Rectal smooth muscle tissue (tissue), 1 donor: ENCODE measurements around the gene SHE.
"Not testable (repeated sequence)": the region's sequence is repeated elsewhere in the genome, so short reads cannot be mapped to it uniquely, and the experiment has no call there.

ENCODE experiments used
- H3K27ac ChIP-seq: one replicate; pipeline ENCODE4 v1.7.0; 2013; ENCODE audit warnings: low read depth, low read length, inconsistent platforms
- H3K27me3 ChIP-seq: one replicate; pipeline ENCODE4 v1.7.0; 2013; ENCODE audit warnings: low read length; ENCODE audit not compliant: control insufficient read depth, insufficient read depth
- H3K36me3 ChIP-seq: one replicate; pipeline ENCODE4 v1.7.0; 2013; ENCODE audit warnings: low read length; ENCODE audit not compliant: control insufficient read depth, insufficient read depth
- H3K4me1 ChIP-seq: one replicate; pipeline ENCODE4 v1.7.0; 2013; ENCODE audit warnings: low read length; ENCODE audit not compliant: control insufficient read depth, insufficient read depth
- H3K4me3 ChIP-seq: one replicate; pipeline ENCODE4 v1.7.0; 2013; ENCODE audit warnings: low read length
- H3K9ac ChIP-seq: one replicate; pipeline ENCODE4 v1.7.0; 2013; ENCODE audit warnings: low read length

Gene SHE

DNA sequence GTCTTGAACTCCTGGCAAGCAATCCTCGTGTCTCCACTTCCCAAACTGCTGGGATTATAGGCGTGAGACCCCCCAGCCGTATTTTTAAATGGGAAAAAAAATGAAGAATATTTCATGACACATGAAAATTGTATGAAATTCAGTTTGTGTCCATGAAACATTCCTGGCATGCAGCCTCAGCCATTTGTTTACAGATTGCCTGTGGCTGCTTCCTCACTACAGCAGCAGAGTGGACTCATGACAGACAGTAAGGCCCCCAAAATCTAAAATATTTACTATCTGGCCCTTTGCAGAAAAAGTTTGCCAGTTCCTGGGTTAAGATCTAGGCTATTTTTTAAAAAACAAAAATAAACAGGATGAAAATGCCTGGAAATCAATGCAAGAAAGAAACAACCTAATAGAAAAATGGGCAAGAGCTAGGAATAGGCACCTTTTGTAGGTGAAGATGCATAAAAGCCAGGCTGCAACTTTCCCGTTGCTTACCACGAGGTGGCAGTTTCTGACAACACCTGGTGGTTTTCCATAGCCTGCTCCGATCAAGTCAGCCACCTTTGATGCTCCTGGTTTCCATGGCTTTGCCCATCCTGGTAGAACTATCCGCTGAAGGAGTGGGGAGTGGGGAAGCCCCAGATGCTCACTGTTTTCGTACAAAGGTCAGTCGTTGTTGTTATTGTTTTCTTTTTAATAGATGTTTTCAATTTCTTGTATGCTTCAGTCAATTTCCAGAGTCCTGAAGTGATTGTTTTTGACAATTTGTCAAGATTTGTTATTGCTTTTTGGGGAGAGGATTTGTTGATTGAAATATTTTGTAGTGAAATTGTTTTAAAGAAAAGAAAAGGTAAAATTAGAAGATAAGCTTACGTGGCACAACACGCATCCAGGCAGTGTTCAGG, 32.0 kb upstream of the SHE start:
- Histone ChIP-seq H3K36me3 (no peaks in the 10 kb centered on the region), H3K4me3 (no peak overlapping the region), H3K4me1 (no peaks in the 10 kb centered on the region), H3K9ac (no peak overlapping the region), H3K27ac (no peak overlapping the region), H3K27me3 (no peaks in the 10 kb centered on the region)

DNA sequence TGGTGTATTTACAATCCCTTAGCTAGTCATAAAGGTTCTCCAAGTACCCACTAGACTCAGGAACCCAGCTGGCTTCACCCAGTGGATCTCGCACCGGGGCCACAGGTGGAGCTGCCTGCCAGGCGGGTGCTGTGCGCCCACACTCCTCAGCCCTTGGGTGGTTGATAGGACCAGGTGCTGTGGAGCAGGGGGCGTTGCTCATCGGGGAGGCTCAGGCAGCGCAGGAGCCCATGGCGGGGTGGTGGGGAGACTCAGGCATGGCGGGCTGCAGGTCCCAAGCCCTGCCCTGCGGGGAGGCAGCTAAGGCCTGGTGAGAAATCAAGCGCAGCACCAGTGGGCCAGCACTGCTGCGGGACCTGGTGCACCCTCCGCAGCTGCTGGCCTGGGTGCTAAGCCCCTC, 29.7 kb upstream of the SHE start:
- H3K4me3 ChIP-seq, H3K9ac ChIP-seq, H3K27me3 ChIP-seq, H3K36me3 ChIP-seq, H3K4me1 ChIP-seq, H3K27ac ChIP-seq: not testable (repeated sequence)

DNA sequence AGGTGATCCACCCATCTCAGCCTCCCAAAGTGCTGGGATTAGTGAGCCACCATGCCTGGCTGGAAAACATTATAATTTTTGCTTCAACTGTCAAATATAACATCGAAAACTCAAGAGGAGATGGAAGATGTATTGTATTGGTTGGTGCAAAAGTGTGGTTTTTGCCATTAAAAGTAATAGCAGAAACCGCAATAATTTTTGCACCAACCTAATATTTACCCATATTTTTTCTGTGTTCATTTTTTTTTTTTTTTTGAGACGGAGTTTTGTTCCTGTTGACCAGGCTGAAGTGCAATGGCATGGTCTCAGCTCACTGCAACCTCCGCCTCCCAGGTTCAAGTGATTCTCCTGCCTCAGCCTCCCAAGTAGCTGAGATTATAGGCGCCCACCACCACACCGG, 27.1 kb upstream of the SHE start:
- no peak overlapping the region for H3K9ac ChIP-seq
- H3K27ac ChIP-seq: no peak overlapping the region
- H3K4me3 ChIP-seq: no peak overlapping the region
- no peaks in the 10 kb centered on the region for H3K27me3 ChIP-seq
- H3K4me1 ChIP-seq: no peaks in the 10 kb centered on the region
- no peaks in the 10 kb centered on the region for H3K36me3 ChIP-seq

DNA sequence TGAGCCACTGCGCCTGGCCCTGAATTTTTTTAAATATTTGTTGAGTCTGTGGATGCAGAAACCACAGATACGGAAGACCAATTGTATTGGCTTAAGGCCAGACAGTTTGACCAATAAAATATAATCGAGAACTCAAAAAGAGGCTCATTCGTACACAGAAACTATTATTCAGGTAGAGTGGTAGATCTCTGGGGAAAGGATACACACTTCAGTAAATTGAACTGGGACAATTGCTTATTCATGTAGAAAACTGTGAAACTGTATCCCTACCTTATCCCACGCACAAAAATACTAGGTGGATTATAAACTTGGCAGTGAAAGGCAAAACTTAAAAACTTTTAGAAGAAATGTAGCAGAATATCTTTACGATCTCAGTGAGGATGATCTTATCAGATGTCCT, 25.0 kb upstream of the SHE start:
- Histone ChIP-seq H3K27me3 (no peaks in the 10 kb centered on the region), H3K27ac (no peak overlapping the region), H3K9ac (no peak overlapping the region), H3K4me1 (no peaks in the 10 kb centered on the region), H3K4me3 (no peak overlapping the region), H3K36me3 (no peaks in the 10 kb centered on the region)

DNA sequence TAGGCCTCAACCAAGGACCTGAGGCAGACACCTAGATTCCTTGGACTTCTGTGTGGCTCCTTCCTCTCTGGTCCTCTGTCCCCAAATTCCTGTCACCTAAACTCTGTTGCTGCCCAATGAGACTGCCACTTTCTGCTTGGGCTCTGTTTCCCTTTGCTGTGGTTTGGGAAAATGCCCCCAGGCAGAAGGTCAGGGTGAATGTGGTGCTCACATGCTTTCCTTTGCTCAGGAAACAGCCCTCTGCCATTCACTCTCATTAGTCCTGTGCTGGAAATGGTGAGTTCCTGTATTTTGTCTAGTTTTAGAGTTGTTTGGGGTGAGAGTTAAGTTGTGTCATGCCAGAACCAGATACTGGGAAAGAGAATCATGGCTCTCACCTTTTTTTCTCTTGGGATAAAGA, 22.7 kb upstream of the SHE start:
- Histone ChIP-seq H3K9ac (no peak overlapping the region), H3K4me3 (no peak overlapping the region), H3K36me3 (no peaks in the 10 kb centered on the region), H3K4me1 (no peaks in the 10 kb centered on the region), H3K27me3 (no peaks in the 10 kb centered on the region), H3K27ac (no peak overlapping the region)

DNA sequence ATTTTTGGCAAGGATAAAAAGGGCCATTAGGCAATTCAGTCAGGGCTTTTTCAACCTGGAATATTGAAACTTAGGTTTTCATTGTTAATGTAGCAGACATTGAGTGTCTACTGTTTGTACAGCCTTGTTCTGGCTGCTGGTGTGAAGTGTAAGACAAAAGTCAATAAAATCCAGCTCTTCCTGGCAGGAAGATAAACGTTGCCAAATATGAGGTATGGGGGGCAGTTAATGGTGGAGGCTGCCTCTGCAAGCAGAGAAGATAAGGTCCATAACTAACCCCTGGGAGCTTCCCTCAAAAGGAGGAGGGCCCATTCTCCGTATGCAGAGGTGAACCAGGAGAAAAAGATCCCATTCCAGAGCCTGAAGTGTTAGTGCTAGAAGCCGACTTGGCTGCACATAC, 19.5 kb upstream of the SHE start:
- Histone ChIP-seq H3K27ac (no peak overlapping the region), H3K4me3 (no peak overlapping the region), H3K4me1 (no peaks in the 10 kb centered on the region), H3K27me3 (no peaks in the 10 kb centered on the region), H3K9ac (no peak overlapping the region), H3K36me3 (no peaks in the 10 kb centered on the region)

DNA sequence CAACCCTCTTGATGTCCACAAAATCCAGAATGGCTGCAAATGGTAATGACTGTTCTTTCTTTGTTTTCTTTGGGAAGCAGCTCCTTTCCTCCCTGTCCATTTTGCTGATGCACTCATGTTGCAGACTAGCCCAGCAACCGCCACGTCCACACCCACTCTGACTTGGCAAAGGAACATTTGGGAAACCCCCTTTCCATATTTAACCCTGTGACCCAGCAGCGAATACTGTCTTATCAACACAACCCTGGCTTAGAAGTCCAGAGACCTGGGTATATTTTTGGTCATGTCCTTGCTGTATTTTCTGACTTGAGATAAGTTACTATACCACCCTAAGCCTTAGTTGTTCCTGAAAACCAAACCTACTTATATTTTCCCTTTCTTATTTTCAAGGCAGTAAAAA, 18.1 kb upstream of the SHE start:
- Histone ChIP-seq H3K27me3 (no peaks in the 10 kb centered on the region), H3K4me1 (no peaks in the 10 kb centered on the region), H3K36me3 (no peaks in the 10 kb centered on the region), H3K27ac (no peak overlapping the region), H3K9ac (no peak overlapping the region), H3K4me3 (no peak overlapping the region)

DNA sequence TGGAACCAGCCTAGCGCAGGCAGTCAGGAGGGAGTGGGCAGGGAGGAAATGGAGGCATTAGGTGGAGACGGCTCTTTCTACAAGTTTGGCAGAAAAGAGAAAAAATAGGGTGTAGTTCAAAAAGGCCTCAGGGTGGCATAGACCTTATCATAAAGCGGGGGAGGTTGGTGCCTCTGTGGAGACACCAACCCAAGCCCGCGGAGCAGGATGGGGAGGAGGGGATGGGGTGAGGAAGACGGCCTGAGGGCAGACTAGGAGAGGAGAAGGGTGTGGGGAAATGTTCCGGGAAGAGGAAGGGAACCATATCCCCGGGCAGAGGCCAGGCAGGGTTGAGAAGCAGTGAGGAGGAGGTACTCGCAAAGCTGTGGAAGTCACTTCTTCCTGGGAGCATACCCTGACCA, 17.4 kb upstream of the SHE start:
- H3K36me3 ChIP-seq: no peaks in the 10 kb centered on the region
- no peaks in the 10 kb centered on the region for H3K4me1 ChIP-seq
- H3K27ac ChIP-seq: no peak overlapping the region
- H3K9ac ChIP-seq: no peak overlapping the region
- no peak overlapping the region for H3K4me3 ChIP-seq
- no peaks in the 10 kb centered on the region for H3K27me3 ChIP-seq

DNA sequence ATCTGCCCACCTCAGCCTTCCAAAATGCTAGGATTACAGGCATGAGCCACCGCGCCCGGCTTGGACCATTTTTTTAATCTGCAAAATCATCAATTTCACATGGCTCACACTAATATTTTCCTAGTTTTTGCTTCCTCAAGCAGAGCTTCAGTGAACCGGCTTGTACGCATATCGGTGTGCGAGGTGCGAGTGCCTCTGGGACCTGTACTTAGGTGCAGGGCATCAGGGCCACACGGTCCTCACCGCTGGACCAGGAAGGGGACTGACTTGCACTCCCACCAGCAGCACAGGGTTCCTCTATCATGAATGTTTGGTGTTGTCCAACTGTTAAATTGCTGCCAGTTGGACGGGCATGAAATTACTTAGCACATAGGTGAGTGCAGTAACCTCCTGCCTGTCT, 15.4 kb upstream of the SHE start:
- Histone ChIP-seq H3K4me1 (no peaks in the 10 kb centered on the region), H3K4me3 (no peak overlapping the region), H3K9ac (no peak overlapping the region), H3K27me3 (no peaks in the 10 kb centered on the region), H3K27ac (no peak overlapping the region), H3K36me3 (no peaks in the 10 kb centered on the region)

DNA sequence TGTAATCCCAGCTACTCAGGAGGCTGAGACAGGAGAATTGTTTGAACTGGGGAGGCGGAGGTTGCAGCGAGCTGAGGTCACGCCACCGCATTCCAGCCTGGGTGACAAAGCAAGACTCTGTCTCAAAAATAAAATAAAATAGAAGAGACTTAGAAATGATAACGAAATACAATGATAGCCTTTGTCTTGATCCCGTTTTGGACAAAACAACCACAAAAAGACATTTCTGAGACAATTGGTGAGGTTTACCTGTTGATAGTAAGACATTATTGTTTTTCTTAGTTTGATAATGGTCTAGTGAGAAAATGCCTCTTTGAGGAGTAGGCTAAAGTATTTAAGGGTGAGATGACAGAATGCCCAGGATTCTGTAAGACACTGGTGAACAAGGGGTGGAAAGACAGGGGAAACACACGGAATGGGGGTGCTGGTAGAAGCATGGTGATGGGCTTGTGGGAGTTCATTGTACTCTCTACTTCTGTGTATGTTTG, 11.9 kb upstream of the SHE start:
- Histone ChIP-seq H3K27ac (no peak overlapping the region), H3K4me1 (no peaks in the 10 kb centered on the region), H3K4me3 (no peak overlapping the region), H3K36me3 (no peaks in the 10 kb centered on the region), H3K9ac (no peak overlapping the region), H3K27me3 (no peaks in the 10 kb centered on the region)

DNA sequence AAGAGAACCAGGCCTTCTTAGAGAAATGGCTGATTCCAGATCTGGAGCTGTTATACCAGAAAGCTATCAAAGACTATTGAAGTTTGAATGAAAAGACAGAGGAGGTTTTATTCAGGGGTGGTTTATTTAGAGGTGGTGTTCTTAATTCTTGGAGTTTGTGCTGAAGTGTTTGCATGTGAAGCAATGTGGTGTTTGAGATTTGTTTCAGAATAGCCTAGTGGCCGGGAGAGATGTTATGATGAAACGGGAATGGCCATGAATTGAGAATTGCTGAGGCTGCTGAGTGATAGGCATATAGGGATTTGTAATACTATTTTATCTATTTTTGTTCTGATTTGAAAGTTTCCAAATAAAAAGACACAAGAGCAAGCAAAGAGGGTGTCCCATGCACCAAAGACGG, 10.5 kb upstream of the SHE start:
- Histone ChIP-seq H3K4me3 (no peak overlapping the region), H3K4me1 (no peaks in the 10 kb centered on the region), H3K27ac (no peak overlapping the region), H3K36me3 (no peaks in the 10 kb centered on the region), H3K27me3 (no peaks in the 10 kb centered on the region), H3K9ac (no peak overlapping the region)

DNA sequence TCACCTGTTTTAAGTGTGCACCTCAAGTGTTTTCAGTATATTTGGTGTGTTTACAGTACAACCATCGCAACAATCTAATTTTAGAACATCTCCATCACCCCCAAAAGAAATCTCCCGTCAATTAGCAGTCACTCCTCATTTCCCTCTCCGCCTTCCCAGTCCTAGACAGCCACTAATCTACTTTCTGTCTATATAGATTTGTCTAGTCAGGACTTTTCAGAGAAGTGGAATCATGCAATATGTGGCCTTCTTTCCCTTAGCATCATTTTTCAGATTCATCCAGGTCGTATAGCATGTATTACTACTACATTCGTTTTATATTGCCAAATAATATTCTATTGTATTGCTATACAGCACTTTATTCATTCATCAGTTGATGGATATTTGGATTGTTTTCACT, 1.7 kb upstream of the SHE start:
- H3K27ac ChIP-seq: no peak overlapping the region

DNA sequence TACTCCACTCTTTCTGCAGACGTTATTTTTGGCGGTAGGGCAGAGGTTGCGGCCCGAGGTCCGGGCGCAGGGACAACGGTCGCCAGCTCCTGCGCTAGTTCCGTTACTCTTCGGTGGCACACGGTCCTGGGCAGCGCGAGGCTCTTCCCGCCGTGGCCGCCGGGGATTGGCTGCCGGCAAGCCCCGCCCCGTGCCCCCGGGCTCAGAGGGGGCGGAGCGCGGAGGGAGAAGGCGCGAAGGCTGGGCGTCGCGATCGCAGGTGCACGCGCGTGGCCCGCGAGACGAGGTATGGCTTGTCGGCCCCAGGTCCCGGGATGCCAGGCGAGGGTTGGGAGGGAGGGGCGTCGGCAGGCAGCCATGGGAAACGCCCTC, 518 bp upstream of the SHE start:
- Histone ChIP-seq H3K27me3 (peaks cover 7% of the 10 kb centered on the region), H3K4me3 (no peak overlapping the region), H3K9ac (no peak overlapping the region), H3K4me1 (no peaks in the 10 kb centered on the region), H3K36me3 (no peaks in the 10 kb centered on the region), H3K27ac (no peak overlapping the region)

More for the DNA sequence above, 1.7 kb upstream of the SHE start:
- Histone ChIP-seq H3K4me3 (no peak overlapping the region), H3K9ac (no peak overlapping the region), H3K36me3 (no peaks in the 10 kb centered on the region), H3K27me3 (peaks cover 7% of the 10 kb centered on the region), H3K4me1 (no peaks in the 10 kb centered on the region)
